GM12878 (cell line): ENCODE measurements around the gene RRM2. TPM values are rescaled to one million over a fixed set of nuclear protein-coding genes. Genes with fewer than 3 reads are reported as not detected.

Source experiments
- ATAC-seq: fragments of 200-7000 bp; cut with Tn5 transposase; 3 replicates; pipeline ENCODE4 v1.9.1; 2020; ENCODE audit warnings: mild to moderate bottlenecking, moderate library complexity
- BruUV-seq: library from RNA; stranded (reverse); fragments of 400-500 nt; replicated peaks from 2 replicates; lab custom pipeline; 2021; lab: Mats Ljungman, UMichigan
- CTCF ChIA-PET: fragments of 300-600 bp; sonication (Branson Sonifier 250); formaldehyde crosslinking; extraction: SDS; loops from one replicate; lab custom pipeline; 2021; ENCODE audit warnings: inconsistent platforms; lab: Yijun Ruan, JAX
- POLR2A ChIA-PET: fragments of 350-600 bp; formaldehyde crosslinking; extraction: SDS; loops from one replicate; lab custom pipeline; 2021; ENCODE audit warnings: inconsistent platforms; lab: Charles Lee
- RAD21 ChIA-PET: fragments of 300-600 bp; sonication (Branson Sonifier 250); formaldehyde crosslinking; loops from one replicate; lab custom pipeline; 2023; ENCODE audit warnings: antibody characterized with exemption; ENCODE audit not compliant: unreplicated experiment; lab: Charles Lee
- SMC1A ChIA-PET: fragments of 300-600 bp; sonication (Branson Sonifier 250); formaldehyde crosslinking; loops from one replicate; lab custom pipeline; 2023; ENCODE audit not compliant: unreplicated experiment, uncharacterized antibody; lab: Charles Lee
- DNase-seq: peaks from one replicate; pipeline ENCODE4 v3.0.0-alpha.2; 2011; ENCODE audit warnings: low read depth, low spot score
- FAIRE-seq: peaks from 3 replicates; lab custom pipeline; 2011; peaks lifted over from hg19 to GRCh38; lab: Jason Lieb, UNC
- H2AFZ ChIP-seq: 2 replicates; pipeline ENCODE4 v1.6.0; 2011; ENCODE audit warnings: low read depth, low read length, control low read depth; ENCODE audit not compliant: control insufficient read depth
- H3K27ac ChIP-seq: 2 replicates; pipeline ENCODE4 v1.5.1; 2011; ENCODE audit warnings: control low read depth; ENCODE audit not compliant: control insufficient read depth, insufficient read depth
- H3K27me3 ChIP-seq, 2 experiments: replicated peaks in 1 of 2; 2 replicates each; pipeline versions ENCODE4 v1.6.0 to v1.6.1; 2011; ENCODE audit warnings: low read length in 1 of 2; ENCODE audit not compliant: control insufficient read depth in 2 of 2, insufficient read depth in 2 of 2
- H3K36me3 ChIP-seq, 2 experiments: 2 replicates each; pipeline ENCODE4 v1.5.1; 2011; ENCODE audit warnings: low read length in 1 of 2; ENCODE audit not compliant: control insufficient read depth in 2 of 2, insufficient read depth in 2 of 2
- H3K4me1 ChIP-seq: 2 replicates; pipeline ENCODE4 v1.6.1; 2011; ENCODE audit warnings: mild to moderate bottlenecking, low read length, moderate library complexity, mixed read lengths; ENCODE audit not compliant: control insufficient read depth, insufficient read depth
- H3K4me2 ChIP-seq: 2 replicates; pipeline ENCODE4 v1.6.0; 2011; ENCODE audit warnings: control low read depth; ENCODE audit not compliant: control insufficient read depth, insufficient read depth
- H3K4me3 ChIP-seq: fragments of 200-600 bp; sonication (generic); 2 replicates; pipeline ENCODE4 v1.5.1; 2016
- H3K79me2 ChIP-seq: 2 replicates; pipeline ENCODE4 v1.6.0; 2011; ENCODE audit warnings: low read length; ENCODE audit not compliant: control insufficient read depth, insufficient read depth
- H3K9ac ChIP-seq: 2 replicates; pipeline ENCODE4 v1.8.0; 2011; ENCODE audit warnings: low read length, control low read depth, mixed read lengths; ENCODE audit not compliant: control insufficient read depth, insufficient read depth
- H3K9me3 ChIP-seq: replicated peaks from 3 replicates; pipeline ENCODE4 v1.5.1; 2011; ENCODE audit warnings: mild to moderate bottlenecking, low read length; ENCODE audit not compliant: control insufficient read depth, insufficient read depth
- H4K20me1 ChIP-seq: 2 replicates; pipeline ENCODE4 v1.6.0; 2011; ENCODE audit not compliant: control insufficient read depth, insufficient read depth
- ASH2L ChIP-seq: fragments of 300-600, 200-600 bp; sonication (generic); IDR thresholded peaks from 2 replicates; pipeline ENCODE4 v1.6.1; 2017; ENCODE audit warnings: low read depth, mild to moderate bottlenecking, borderline replicate concordance
- CBX3 ChIP-seq: fragments of 200-600 bp; sonication (generic); IDR thresholded peaks from 2 replicates; pipeline ENCODE4 v1.6.1; 2016; ENCODE audit warnings: low read depth, borderline replicate concordance
- CEBPB ChIP-seq, 2 experiments: fragments of 150-350 bp in 1 of 2; IDR thresholded peaks; 2 replicates each; pipeline ENCODE4 v1.6.1; 2012 to 2014; ENCODE audit warnings: low read depth in 2 of 2, low read length in 2 of 2, borderline replicate concordance in 1 of 2, inconsistent platforms in 1 of 2
- CHD1 ChIP-seq: IDR thresholded peaks from 2 replicates; pipeline ENCODE4 v1.6.1; 2012; ENCODE audit warnings: low read depth, low read length, improper control_type of control experiment
- CTCF ChIP-seq, 3 experiments: IDR thresholded peaks in 2 of 3; conservative IDR thresholded peaks in 1 of 3; 2 replicates each; pipeline ENCODE4 v1.5.1; 2011; ENCODE audit warnings: low read depth in 3 of 3, low read length in 3 of 3, mild to moderate bottlenecking in 3 of 3, control low read depth in 2 of 3, moderate library complexity in 2 of 3, inconsistent platforms in 1 of 3, mixed read lengths in 1 of 3; ENCODE audit not compliant: control insufficient read depth in 2 of 3, insufficient read depth in 1 of 3; ENCODE audit errors: extremely low read depth in 1 of 3
- E2F4 ChIP-seq: IDR thresholded peaks from 2 replicates; pipeline ENCODE4 v1.6.1; 2012; ENCODE audit warnings: low read depth, low read length, improper control_type of control experiment
- MXI1 ChIP-seq: fragments of 150-350 bp; IDR thresholded peaks from 2 replicates; pipeline ENCODE4 v1.6.1; 2011; ENCODE audit warnings: low read depth, mild to moderate bottlenecking, inconsistent platforms, low read length, improper control_type of control experiment
- NR2F1 ChIP-seq: fragments of 450-650 bp; conservative IDR thresholded peaks from 2 replicates; pipeline ENCODE4 v1.6.1; 2017; ENCODE audit warnings: mild to moderate bottlenecking
- RCOR1 ChIP-seq: conservative IDR thresholded peaks from 2 replicates; pipeline ENCODE4 v1.6.1; 2012; ENCODE audit warnings: low read depth, low read length, improper control_type of control experiment
- RUNX3 ChIP-seq: IDR thresholded peaks from 2 replicates; pipeline ENCODE4 v1.6.1; 2012; ENCODE audit warnings: low read length, inconsistent platforms
- SREBF1 ChIP-seq: IDR thresholded peaks from 2 replicates; pipeline ENCODE4 v1.6.1; 2012; ENCODE audit warnings: mild to moderate bottlenecking, low read length
- SUZ12 ChIP-seq: fragments of 200-600 bp; sonication (generic); IDR thresholded peaks from one replicate; pipeline ENCODE4 v1.6.1; 2018; ENCODE audit warnings: antibody characterized with exemption, mild to moderate bottlenecking; ENCODE audit not compliant: unreplicated experiment
- TARDBP ChIP-seq: IDR thresholded peaks from 2 replicates; pipeline ENCODE4 v1.6.1; 2016; ENCODE audit warnings: borderline replicate concordance
- TCF7 ChIP-seq: IDR thresholded peaks from 2 replicates; pipeline ENCODE4 v1.6.1; 2014; ENCODE audit warnings: antibody characterized with exemption, borderline replicate concordance
- YBX1 ChIP-seq: fragments of 450-650 bp; IDR thresholded peaks from 2 replicates; pipeline ENCODE4 v1.6.1; 2016; ENCODE audit warnings: antibody characterized with exemption
- ZNF217 ChIP-seq: fragments of 450-650 bp; IDR thresholded peaks from 2 replicates; pipeline ENCODE4 v1.6.1; 2017; ENCODE audit warnings: antibody characterized with exemption, mild to moderate bottlenecking
- WGBS: methylation state at CpG from one replicate; pipeline ENCODE4 v1.1.6; 2016; ENCODE audit warnings: low lambda C conversion rate; ENCODE audit not compliant: insufficient replicate concordance, insufficient coverage; ENCODE audit errors: missing lambda C conversion rate; 5-methylcytosine and 5-hydroxymethylcytosine counted together
- in situ Hi-C: fragments of 300-500 bp; cut with MboI; formaldehyde crosslinking; loops from 9 replicates; pipeline ENCODE4 v1.14.3; 2018; ENCODE audit warnings: mixed read lengths
- intact Hi-C: fragments of 100-400 bp; cut with micrococcal nuclease; formaldehyde crosslinking; loops from one replicate; pipeline ENCODE4 v1.14.2; 2022; ENCODE audit not compliant: unreplicated experiment
- polyA plus RNA-seq, 11 experiments: library from polyadenylated mRNA; depleted of rRNA in 4 of 11; unstranded in 6 of 11; stranded (reverse) in 5 of 11; fragments of >200 nt; fragmentation: Nextera tagmentation in 4 of 11; fragmentation: Illumina TruSeq in 1 of 11; extraction: Ambion mirVana in 4 of 11; extraction: Trizol in 1 of 11; gene quantifications; 1 replicate in 1 of 11; 2 replicates in 10 of 11; pipeline versions ENCODE4 v1.2.1 to v1.2.3, GENCODE V29; 2011 to 2016; ENCODE audit warnings: inconsistent platforms in 2 of 11, missing spikeins in 2 of 11, low read depth in 1 of 11
- total RNA-seq, 4 experiments: library from RNA; depleted of rRNA in 3 of 4; stranded (reverse); fragments of >200 nt in 3 of 4; fragmentation: Illumina TruSeq in 1 of 4; extraction: Trizol in 1 of 4; gene quantifications; 2 replicates each; pipeline versions ENCODE4 v1.2.1 to v1.2.3, GENCODE V29; 2013 to 2021

RRM2 gene
- total and polyA plus RNA-seq, 10 of the 15 experiments (the other 5 are each of a cell fraction or from before 2014, with no cell fraction given), result 54.4 to 771 (median 159) TPM

- BruUV-seq, result no TSS peak
- Histone ChIP-seq H4K20me1 (no peaks in the 10 kb centered on the region; the same call in 1 of the 2 replicates), H3K4me3 (no peak overlapping the region), H3K9me3 (no peaks in the 10 kb centered on the region), H2AFZ (no peak overlapping the region), H3K9ac (no peak overlapping the region), H3K27me3 (no peaks in the 10 kb centered on the region), H3K27ac (no peak overlapping the region), H3K4me1 (no peaks in the 10 kb centered on the region), H3K4me2 (no peak overlapping the region), H3K36me3 (peaks cover 0 to 7% of the 10 kb centered on the region in 2 experiments; a peak in 2 of 4 replicates), H3K79me2 (no peaks in the 10 kb centered on the region)
- ATAC-seq (no peak), DNase-seq (no peak), FAIRE-seq (no peak)
- POLR2A ChIA-PET, result no interaction called here
- intact Hi-C loops (no loop called here), in situ Hi-C loops (no loop called here)
- 85% methylated on average over 18 of the region's 18 CpGs for WGBS
- SMC1A ChIA-PET, result no interaction called here
- no peak for TF ChIP-seq ASH2L
- no peak for TF ChIP-seq RUNX3
- no peak for TF ChIP-seq CBX3
- TF ChIP-seq NR2F1, result no peak
- no peak for TF ChIP-seq YBX1
- TF ChIP-seq TCF7, result no peak
- TF ChIP-seq ZNF217, result no peak
- no peak for TF ChIP-seq E2F4
- TF ChIP-seq MXI1, result no peak
- TF ChIP-seq RCOR1, result no peak
- TF ChIP-seq SUZ12, result no peak
- TF ChIP-seq CHD1, result no peak
- no peak for TF ChIP-seq SREBF1
- TF ChIP-seq TARDBP, result no peak
- TF ChIP-seq CTCF (IDR thresholded peaks at IDR 0.05 in 2 of 3, conservative IDR thresholded peaks at IDR 0.05 in 1 of 3; ENCODE audit: control insufficient read depth in 2 of 3, extremely low read depth in 1 of 3, insufficient read depth in 1 of 3, low read depth in 3 of 3, low read length in 3 of 3), result no peak
- TF ChIP-seq CEBPB (IDR thresholded peaks at IDR 0.05; ENCODE audit: borderline replicate concordance in 1 of 2, low read depth in 2 of 2, low read length in 2 of 2), result no peak
- RAD21 ChIA-PET, result no interaction called here
- CTCF ChIA-PET, result interaction anchor here (2.6 kb wide), 1 partner anchor 242 kb away, joined by 16 read pairs; no protein-coding TSS in a partner anchor
Observed at GRCh38 chr2:10166676-10167292, 44.2 kb downstream of the RRM2 start.
